Measurements from ENCODE around the gene PRR15.

- TF ChIP-seq TAF1 (IDR thresholded peaks at IDR 0.05; ENCODE audit: low read depth) (no peak), EP300 (IDR thresholded peaks at IDR 0.05; ENCODE audit: borderline replicate concordance) (no peak)
Observed at GRCh38 chr7:29562307-29562706, 1.3 kb upstream of the PRR15 start.
